NCI-H2196 (cell line): ENCODE results near the gene TBC1D8.

Experiments used
- DNase-seq: peaks from one replicate; lab custom pipeline; 2025; ENCODE audit not compliant: unreplicated experiment; lab: John Stamatoyannopoulos, UW

TBC1D8 gene

GRCh38 chr2:100983684-100984310 lies 167.4 kb downstream of the TBC1D8 start:
- no peak for DNase-seq

- DNase-seq = no peak
Observed at GRCh38 chr2:100983201-100983600, 168.0 kb downstream of the TBC1D8 start.

- no peak for DNase-seq
Observed at GRCh38 chr2:100982431-100982861, 168.7 kb downstream of the TBC1D8 start.

GRCh38 chr2:100981011-100981410 lies 170.2 kb downstream of the TBC1D8 start:
- DNase-seq = no peak

- no peak for DNase-seq
Observed at GRCh38 chr2:100980046-100980445, 171.1 kb downstream of the TBC1D8 start.

GRCh38 chr2:100978582-100979191 lies 172.5 kb downstream of the TBC1D8 start:
- DNase-seq = no peak

- no peak for DNase-seq
Observed at GRCh38 chr2:100977511-100977910, 173.7 kb downstream of the TBC1D8 start.

GRCh38 chr2:100976645-100977391 lies 174.4 kb downstream of the TBC1D8 start:
- no peak for DNase-seq

GRCh38 chr2:100976061-100976460 lies 175.1 kb downstream of the TBC1D8 start:
- no peak for DNase-seq

- DNase-seq = no peak
Observed at GRCh38 chr2:100975521-100975785, 175.7 kb downstream of the TBC1D8 start.

GRCh38 chr2:100974712-100975520 lies 176.3 kb downstream of the TBC1D8 start:
- no peak for DNase-seq

GRCh38 chr2:100972452-100972851 lies 178.7 kb downstream of the TBC1D8 start:
- no peak for DNase-seq

GRCh38 chr2:100971221-100971620 lies 180.0 kb downstream of the TBC1D8 start:
- no peak for DNase-seq

- no peak for DNase-seq
Observed at GRCh38 chr2:100969998-100970397, 181.2 kb downstream of the TBC1D8 start.

GRCh38 chr2:100968146-100969145 lies 182.7 kb downstream of the TBC1D8 start:
- DNase-seq = no peak

GRCh38 chr2:100967716-100968115 lies 183.5 kb downstream of the TBC1D8 start:
- DNase-seq = no peak

- no peak for DNase-seq
Observed at GRCh38 chr2:100965596-100965995, 185.6 kb downstream of the TBC1D8 start.

- no peak for DNase-seq
Observed at GRCh38 chr2:100964681-100965169, 186.5 kb downstream of the TBC1D8 start.

GRCh38 chr2:100964222-100964621 lies 187.0 kb downstream of the TBC1D8 start:
- DNase-seq = no peak

GRCh38 chr2:100963026-100963375 lies 188.2 kb downstream of the TBC1D8 start:
- no peak for DNase-seq
